Colonic mucosa (tissue), 4 donors: ENCODE data around the gene CCDC13. TPM values are rescaled to one million over a fixed set of nuclear protein-coding genes. Genes with fewer than 3 reads are reported as not detected.

Source experiments
- DNase-seq: peaks from one replicate; pipeline ENCODE4 v3.0.0-alpha.2; 2020
- H3K27ac ChIP-seq: fragments of 200-600 bp; one replicate; pipeline ENCODE4 v1.8.0; 2021
- H3K27me3 ChIP-seq: fragments of 200-600 bp; one replicate; pipeline ENCODE4 v1.8.0; 2021
- H3K36me3 ChIP-seq: fragments of 200-600 bp; one replicate; pipeline ENCODE4 v1.8.0; 2021
- H3K4me1 ChIP-seq: fragments of 200-600 bp; one replicate; pipeline ENCODE4 v1.8.0; 2021; ENCODE audit warnings: mild to moderate bottlenecking
- H3K4me3 ChIP-seq: fragments of 200-600 bp; one replicate; pipeline ENCODE4 v1.8.0; 2021
- H3K9ac ChIP-seq, 2 donors: one replicate each; pipeline ENCODE4 v1.7.0; 2013; ENCODE audit warnings: control low read depth in 2 of 2, low read depth in 2 of 2, low read length in 2 of 2
- H3K9me3 ChIP-seq: fragments of 200-600 bp; one replicate; pipeline ENCODE4 v1.8.0; 2021
- CTCF ChIP-seq: fragments of 200-600 bp; IDR thresholded peaks from one replicate; pipeline ENCODE4 v1.8.0; 2022; ENCODE audit warnings: antibody characterized with exemption, mild to moderate bottlenecking
- intact Hi-C: fragments of 100-400 bp; cut with DNase I; formaldehyde crosslinking; loops from one replicate; pipeline ENCODE4 v1.14.1; 2022
- total RNA-seq, 2 donors: library from RNA; stranded (reverse); fragmentation: NEBNext Ultra II Directional in 1 of 2; extraction: Animal tissue kit (Norgen Biotek cat#: 25700) in 1 of 2; gene quantifications; one replicate each; pipeline ENCODE4 v1.2.1, GENCODE V29; 2021
- donor health status: healthy.
- donor health status: DM: no; HTN: no; CAD: no.
- donor health status: DM: no; HTN: no; CAD: no.

Gene CCDC13
- total RNA-seq, 2 donors from 2014 or later: 0.93 to 5.3 TPM

- Histone ChIP-seq H3K4me3 (no peak overlapping the region), H3K9ac (no peak overlapping the region), H3K4me1 (no peaks in the 10 kb centered on the region), H3K27me3 (no peaks in the 10 kb centered on the region), H3K36me3 (no peaks in the 10 kb centered on the region), H3K9me3 (no peaks in the 10 kb centered on the region), H3K27ac (no peak overlapping the region)
- DNase-seq: peak; percentile 13
- intact Hi-C loops: loop anchor here (5.0 to 10.0 kb wide), 2 partner anchors 85 to 158 kb away; partner anchors contain the start of gene SEC22C
- no peak for TF ChIP-seq CTCF
Measured at GRCh38 chr3:42742688-42743087, 30.4 kb downstream of the CCDC13 start.

- no peak overlapping the region for H3K27ac ChIP-seq
- no peaks in the 10 kb centered on the region for H3K9me3 ChIP-seq
- H3K4me3 ChIP-seq: no peak overlapping the region
- no peak for DNase-seq
- intact Hi-C loops: loop anchor here (5.0 to 10.0 kb wide), 2 partner anchors 85 to 157 kb away; partner anchors contain the start of gene SEC22C
- no peaks in the 10 kb centered on the region for H3K4me1 ChIP-seq
- no peak overlapping the region for H3K9ac ChIP-seq
- no peak for TF ChIP-seq CTCF
- no peaks in the 10 kb centered on the region for H3K36me3 ChIP-seq
- no peaks in the 10 kb centered on the region for H3K27me3 ChIP-seq
Measured at GRCh38 chr3:42742259-42742658, 30.8 kb downstream of the CCDC13 start.

- H3K27me3 ChIP-seq: no peaks in the 10 kb centered on the region
- H3K4me3 ChIP-seq: no peak overlapping the region
- H3K4me1 ChIP-seq: no peaks in the 10 kb centered on the region
- H3K36me3 ChIP-seq: no peaks in the 10 kb centered on the region
- TF ChIP-seq CTCF: no peak
- peak; percentile 11 for DNase-seq
- no peak overlapping the region for H3K27ac ChIP-seq
- intact Hi-C loops: loop anchor here (5.0 to 10.0 kb wide), 2 partner anchors 84 to 157 kb away; partner anchors contain the start of gene SEC22C
- no peak overlapping the region for H3K9ac ChIP-seq
- no peaks in the 10 kb centered on the region for H3K9me3 ChIP-seq
Measured at GRCh38 chr3:42741796-42742195, 31.3 kb downstream of the CCDC13 start.

GRCh38 chr3:42739401-42740158 is 33.5 kb downstream of the CCDC13 start:
- H3K4me1 ChIP-seq: no peaks in the 10 kb centered on the region
- intact Hi-C loops: loop anchor here (5.0 to 10.0 kb wide), 2 partner anchors 82 to 155 kb away; partner anchors contain the start of gene SEC22C
- H3K36me3 ChIP-seq: no peaks in the 10 kb centered on the region
- H3K27me3 ChIP-seq: no peaks in the 10 kb centered on the region
- no peaks in the 10 kb centered on the region for H3K9me3 ChIP-seq
- no peak overlapping the region for H3K27ac ChIP-seq
- TF ChIP-seq CTCF: no peak
- DNase-seq: peak; percentile 19
- H3K9ac ChIP-seq: no peak overlapping the region
- no peak overlapping the region for H3K4me3 ChIP-seq

- Histone ChIP-seq H3K4me1 (no peaks in the 10 kb centered on the region), H3K27me3 (no peaks in the 10 kb centered on the region), H3K4me3 (no peak overlapping the region), H3K27ac (no peak overlapping the region), H3K9me3 (no peaks in the 10 kb centered on the region), H3K9ac (no peak overlapping the region), H3K36me3 (no peaks in the 10 kb centered on the region)
- intact Hi-C loops: no loop called here
- peak; percentile 2 for DNase-seq
- no peak for TF ChIP-seq CTCF
Measured at GRCh38 chr3:42736531-42736930, 36.5 kb downstream of the CCDC13 start.
